ENCODE data around the gene THSD4. TPM values are rescaled to one million over a fixed set of nuclear protein-coding genes. Genes with fewer than 3 reads are reported as not detected.

THSD4 gene
- total RNA-seq, 1 donor, result 50.9 TPM

GRCh38 chr15:71779073-71779797 is 664.0 kb downstream of the THSD4 start:
- TF ChIP-seq CTCF (IDR thresholded peaks at IDR 0.05; ENCODE audit: insufficient read depth, low read length), result no peak
- DNase-seq (ENCODE audit: low read depth), result peak; percentile 34
- H3K4me3 ChIP-seq (ENCODE audit: low read depth, low read length), result no peak overlapping the region

GRCh38 chr15:71780115-71780976 is 665.1 kb downstream of the THSD4 start:
- DNase-seq (ENCODE audit: low read depth), result peak; percentile 81
- peak; percentile 82 for TF ChIP-seq CTCF (IDR thresholded peaks at IDR 0.05; ENCODE audit: insufficient read depth, low read length)
- H3K4me3 ChIP-seq (ENCODE audit: low read depth, low read length), result no peak overlapping the region

- no peak for TF ChIP-seq CTCF (IDR thresholded peaks at IDR 0.05; ENCODE audit: insufficient read depth, low read length)
- no peak overlapping the region for H3K4me3 ChIP-seq (ENCODE audit: low read depth, low read length)
- peak; percentile 38 for DNase-seq (ENCODE audit: low read depth)
Observed at GRCh38 chr15:71781179-71781964, 666.1 kb downstream of the THSD4 start.

- no peak for TF ChIP-seq CTCF (IDR thresholded peaks at IDR 0.05; ENCODE audit: insufficient read depth, low read length)
- H3K4me3 ChIP-seq (ENCODE audit: low read depth, low read length), result no peak overlapping the region
- no peak for DNase-seq (ENCODE audit: low read depth)
Observed at GRCh38 chr15:71781965-71782265, 666.6 kb downstream of the THSD4 start.

- DNase-seq (ENCODE audit: low read depth), result no peak
- TF ChIP-seq CTCF (IDR thresholded peaks at IDR 0.05; ENCODE audit: insufficient read depth, low read length), result no peak
- H3K4me3 ChIP-seq (ENCODE audit: low read depth, low read length), result no peak overlapping the region
Observed at GRCh38 chr15:71782422-71783165, 667.3 kb downstream of the THSD4 start.

GRCh38 chr15:71784719-71785118 is 669.4 kb downstream of the THSD4 start:
- DNase-seq (ENCODE audit: low read depth), result no peak
- TF ChIP-seq CTCF (IDR thresholded peaks at IDR 0.05; ENCODE audit: insufficient read depth, low read length), result peak; percentile 31
- H3K4me3 ChIP-seq (ENCODE audit: low read depth, low read length), result no peak overlapping the region

All from fibroblast of the aortic adventitia (primary cell).